Right renal pelvis (tissue), 4 donors: ENCODE data around the gene VPS26C. TPM values are rescaled to one million over a fixed set of nuclear protein-coding genes. Genes with fewer than 3 reads are reported as not detected.

ENCODE experiments used
- DNase-seq, 4 donors: peaks; one replicate each; pipeline ENCODE4 v3.0.0-alpha.2; 2013; ENCODE audit warnings: low read depth in 4 of 4, low spot score in 3 of 4, missing footprints in 1 of 4
- polyA plus RNA-seq, 4 donors: library from polyadenylated mRNA; unstranded; fragments of 120-200 nt; gene quantifications; one replicate each; pipeline ENCODE4 v1.2.1, GENCODE V29; 2013; ENCODE audit not compliant: insufficient read length in 4 of 4

Gene VPS26C
- polyA plus RNA-seq, 4 donors = 40.9 to 46.7 (median 45.3) TPM

- peak in 1 of 4 donors; percentile 12 for DNase-seq
These were observed 466 bp downstream of the VPS26C start for GRCh38 chr21:37266515-37267221.

DNA sequence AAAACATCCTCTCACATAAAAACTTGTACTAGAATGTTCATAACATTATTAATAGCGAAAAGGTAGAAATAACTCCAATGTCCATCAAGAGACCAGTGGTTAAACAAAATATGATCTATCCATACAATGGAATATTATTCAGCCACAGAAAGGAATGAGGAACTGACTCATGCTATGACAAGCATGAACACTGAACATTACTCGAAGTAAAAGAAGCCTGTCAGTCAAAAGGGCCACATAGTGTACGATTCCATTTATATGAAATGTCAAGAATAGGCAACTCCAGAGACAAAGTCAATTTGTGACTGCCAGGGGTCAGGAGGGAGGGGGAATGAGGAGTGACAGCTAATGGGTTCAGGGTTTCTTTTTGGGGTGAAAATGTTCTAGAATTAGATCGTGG lies 2.3 kb downstream of the VPS26C start:
- DNase-seq = no peak

DNA sequence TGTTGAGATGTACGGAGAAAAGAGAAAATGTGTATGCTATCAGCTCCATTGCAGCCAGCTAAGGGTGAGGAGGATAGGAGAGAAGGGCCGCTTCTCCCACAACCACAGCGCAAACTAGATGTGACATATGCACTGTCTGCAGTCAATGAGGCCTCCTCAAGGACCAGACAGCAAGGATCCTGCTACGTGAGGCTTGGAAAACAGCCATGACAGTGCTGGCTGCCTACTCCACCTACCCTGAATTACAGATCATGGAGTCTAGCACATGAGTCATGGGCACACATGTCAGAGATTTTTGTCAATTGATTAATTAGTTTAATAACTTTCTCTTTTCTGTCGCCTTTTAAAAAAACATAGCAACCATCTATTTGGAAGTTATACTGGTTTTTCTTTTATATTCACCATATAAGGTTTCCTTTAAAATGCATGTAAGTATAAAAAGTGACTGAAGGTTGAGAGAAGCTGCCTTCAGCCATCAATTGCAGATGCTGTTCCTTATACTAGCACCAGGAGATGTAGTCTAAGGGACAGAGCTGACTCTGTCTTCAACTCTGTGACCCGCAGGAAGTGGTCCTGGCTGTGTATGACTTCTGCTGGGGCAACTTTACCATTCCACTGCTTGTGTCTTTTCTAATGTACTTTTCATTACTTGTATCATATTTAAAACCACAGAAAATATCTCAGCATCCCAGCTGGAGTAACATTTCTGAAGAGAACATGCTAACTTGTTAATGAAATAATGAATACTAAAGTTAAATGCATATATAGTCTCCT lies 3.1 kb downstream of the VPS26C start:
- DNase-seq = no peak

- DNase-seq = no peak
These were observed 7.7 kb downstream of the VPS26C start for GRCh38 chr21:37259426-37259825.

GRCh38 chr21:37257967-37258877 lies 8.9 kb downstream of the VPS26C start:
- peak; percentile 36 to 58 (median 47) for DNase-seq

DNA sequence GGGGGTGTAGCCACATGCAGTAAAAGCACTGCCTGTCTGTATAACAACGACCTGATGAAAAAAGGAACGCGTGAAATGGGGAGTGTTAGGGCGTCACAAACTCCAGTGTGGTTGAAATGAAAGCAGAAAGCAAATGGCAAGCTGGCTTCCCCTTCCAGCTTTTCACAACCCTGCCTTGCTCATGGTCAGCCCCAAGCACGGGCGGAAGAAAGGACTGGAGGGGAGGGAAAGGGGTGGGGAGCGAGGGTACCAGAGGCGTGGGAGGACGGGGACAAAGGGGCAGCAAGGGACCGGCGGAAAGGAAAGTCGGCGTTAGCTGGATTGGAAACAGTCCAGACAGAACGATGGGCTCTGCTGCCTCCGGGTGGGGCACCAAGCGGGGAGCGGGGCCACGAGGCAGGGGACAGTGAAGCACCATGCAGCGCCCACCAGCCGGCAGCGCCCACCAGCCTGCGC lies 9.6 kb downstream of the VPS26C start:
- peak in 3 of 4 donors; percentile 35 to 39 (median 38) for DNase-seq

DNA sequence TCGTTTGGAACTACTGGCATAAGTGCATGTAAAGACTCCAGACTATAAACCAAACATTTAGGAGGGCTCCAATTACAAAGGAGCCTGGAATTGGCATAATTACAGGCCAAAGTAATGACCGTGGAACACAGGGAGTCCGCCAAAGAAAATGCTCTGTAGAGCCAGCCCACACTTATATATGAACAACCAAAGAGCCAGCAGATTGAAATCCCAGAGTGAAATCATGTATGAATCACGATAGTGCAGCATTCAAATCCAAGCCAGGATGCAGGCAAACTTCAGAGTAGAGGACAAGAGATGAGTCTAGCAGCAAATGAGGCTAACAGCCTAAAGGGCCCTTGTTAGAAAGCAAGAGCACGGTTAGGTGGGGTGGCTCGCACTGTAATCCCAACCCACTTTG lies 13.1 kb downstream of the VPS26C start:
- DNase-seq = no peak

DNA sequence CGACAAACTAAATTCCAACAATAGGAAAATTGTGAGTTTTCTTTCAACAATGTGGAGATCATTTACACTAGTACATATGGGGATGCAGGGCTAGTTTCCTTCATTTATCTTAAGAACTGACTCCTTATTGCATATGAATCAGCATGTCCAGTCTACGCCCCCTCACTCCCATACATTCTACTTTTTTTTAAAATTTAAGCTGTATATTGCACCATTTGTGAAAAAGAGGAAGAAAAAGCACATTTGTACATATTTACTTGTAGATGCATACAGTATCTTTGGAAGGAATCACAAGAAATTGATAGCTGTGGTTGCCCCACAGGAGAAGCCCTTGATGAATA lies 15.9 kb downstream of the VPS26C start:
- no peak for DNase-seq

- DNase-seq = no peak
These were observed 17.8 kb downstream of the VPS26C start for GRCh38 chr21:37249112-37249904.

- no peak for DNase-seq
These were observed 18.8 kb downstream of the VPS26C start for GRCh38 chr21:37248298-37248697.

GRCh38 chr21:37245151-37245550 lies 22.0 kb downstream of the VPS26C start:
- DNase-seq = no peak

- DNase-seq = no peak
These were observed 22.5 kb downstream of the VPS26C start for GRCh38 chr21:37244501-37245095.

DNA sequence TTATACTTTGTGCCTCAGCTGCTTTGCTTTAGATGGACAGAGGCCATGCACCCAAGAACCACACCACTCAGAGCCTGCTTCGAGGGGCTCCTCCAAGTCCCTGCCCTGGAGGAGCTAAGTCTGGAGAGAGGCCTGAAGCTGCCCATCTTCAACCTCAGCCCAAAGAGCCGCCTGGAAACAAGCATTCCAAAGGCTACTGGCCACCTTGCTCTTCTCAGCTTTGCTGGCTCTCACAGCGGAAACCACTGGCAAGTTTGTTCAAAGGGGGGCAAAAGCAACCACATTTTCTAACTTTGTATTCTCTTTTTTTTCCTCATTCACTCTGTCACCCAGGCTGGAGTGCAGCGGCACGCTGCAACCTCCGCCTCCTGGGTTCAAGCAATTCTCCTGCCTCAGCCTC lies 23.2 kb downstream of the VPS26C start:
- no peak for DNase-seq

DNA sequence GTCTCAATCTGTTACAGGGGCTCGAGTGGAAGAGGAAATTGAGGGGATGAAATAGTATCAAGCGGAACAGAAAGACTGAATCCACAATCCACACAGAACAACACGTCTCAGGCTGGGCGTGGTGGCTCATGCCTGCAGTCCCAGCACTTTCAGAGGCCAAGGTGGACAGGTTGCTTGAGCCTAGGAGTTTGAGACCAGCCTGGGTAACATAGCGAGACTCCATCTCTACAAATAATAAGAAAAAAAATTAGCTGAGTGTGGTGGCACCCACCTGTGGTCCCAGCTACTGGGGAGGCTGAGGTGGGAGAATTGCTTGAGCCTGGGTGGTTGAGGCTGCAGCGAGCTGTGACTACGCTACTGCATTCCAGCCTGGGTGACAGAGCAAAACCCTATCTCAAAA lies 25.7 kb downstream of the VPS26C start:
- DNase-seq = no peak

- no peak for DNase-seq
These were observed 26.2 kb downstream of the VPS26C start for GRCh38 chr21:37240978-37241377.

DNA sequence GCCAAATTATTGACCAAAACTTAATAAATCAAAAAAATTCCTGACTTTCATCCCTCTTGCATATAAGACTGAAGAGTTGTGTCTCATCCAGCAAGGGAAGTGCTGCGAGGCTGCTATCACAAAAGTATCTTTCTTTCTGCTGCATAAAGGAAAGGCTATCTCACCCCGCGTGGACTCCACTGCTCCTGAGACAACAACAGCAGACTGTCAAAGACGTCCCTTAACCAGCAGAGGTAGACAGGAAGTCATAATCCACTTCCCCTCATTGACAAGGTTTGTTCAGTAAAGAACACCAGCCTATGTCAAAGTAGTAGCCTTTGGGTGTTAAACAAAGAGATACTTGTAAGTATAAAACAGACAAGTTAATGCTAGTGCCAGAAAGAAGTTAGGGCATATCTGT lies 29.4 kb downstream of the VPS26C start:
- no peak for DNase-seq

DNA sequence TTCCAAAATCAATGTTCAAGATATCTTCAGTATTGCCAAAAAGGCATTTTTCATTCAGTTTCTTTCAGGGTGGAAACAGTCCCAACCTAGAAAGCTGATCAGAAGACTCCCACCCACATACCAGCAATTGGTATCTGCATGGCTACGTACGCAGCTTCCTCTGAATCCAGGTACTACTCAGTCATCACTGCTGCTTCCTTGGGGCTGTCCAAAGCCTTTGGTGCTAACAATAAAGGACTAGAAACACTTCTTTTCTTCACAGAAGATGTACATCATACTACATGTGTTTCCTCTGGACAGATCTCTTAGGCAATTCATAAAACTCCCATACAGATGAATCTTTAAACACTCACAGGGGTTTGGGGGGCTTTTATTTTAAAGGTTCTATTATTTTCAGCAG lies 29.8 kb downstream of the VPS26C start:
- no peak for DNase-seq

DNA sequence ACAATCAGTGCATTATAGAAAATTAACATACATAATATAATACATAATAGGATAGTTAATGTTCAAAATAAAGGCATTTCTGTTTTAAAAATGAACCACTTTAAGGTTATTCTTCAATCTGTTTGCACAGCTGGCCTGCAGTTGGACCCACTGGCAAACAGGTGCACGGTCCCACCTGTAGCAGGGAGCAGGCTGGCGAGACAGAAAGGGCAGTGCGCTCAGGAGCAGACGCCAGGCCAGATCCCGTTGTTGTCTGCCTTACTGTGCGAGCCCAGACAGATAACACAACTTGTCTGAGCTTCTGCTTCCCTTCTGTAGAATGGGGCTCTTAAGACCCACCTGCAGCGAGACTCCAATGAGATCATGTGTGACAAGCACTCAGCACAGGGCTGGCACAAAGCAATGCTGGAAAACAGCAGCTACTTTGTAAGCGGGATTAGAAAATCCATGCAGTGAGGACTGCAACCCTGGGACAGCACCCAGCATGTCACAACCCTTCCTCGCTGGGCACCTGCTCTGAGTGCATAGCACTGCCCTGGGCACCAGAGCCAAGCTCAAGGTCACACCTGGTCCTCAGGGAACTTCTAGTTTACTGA lies 33.5 kb downstream of the VPS26C start:
- DNase-seq = no peak

DNA sequence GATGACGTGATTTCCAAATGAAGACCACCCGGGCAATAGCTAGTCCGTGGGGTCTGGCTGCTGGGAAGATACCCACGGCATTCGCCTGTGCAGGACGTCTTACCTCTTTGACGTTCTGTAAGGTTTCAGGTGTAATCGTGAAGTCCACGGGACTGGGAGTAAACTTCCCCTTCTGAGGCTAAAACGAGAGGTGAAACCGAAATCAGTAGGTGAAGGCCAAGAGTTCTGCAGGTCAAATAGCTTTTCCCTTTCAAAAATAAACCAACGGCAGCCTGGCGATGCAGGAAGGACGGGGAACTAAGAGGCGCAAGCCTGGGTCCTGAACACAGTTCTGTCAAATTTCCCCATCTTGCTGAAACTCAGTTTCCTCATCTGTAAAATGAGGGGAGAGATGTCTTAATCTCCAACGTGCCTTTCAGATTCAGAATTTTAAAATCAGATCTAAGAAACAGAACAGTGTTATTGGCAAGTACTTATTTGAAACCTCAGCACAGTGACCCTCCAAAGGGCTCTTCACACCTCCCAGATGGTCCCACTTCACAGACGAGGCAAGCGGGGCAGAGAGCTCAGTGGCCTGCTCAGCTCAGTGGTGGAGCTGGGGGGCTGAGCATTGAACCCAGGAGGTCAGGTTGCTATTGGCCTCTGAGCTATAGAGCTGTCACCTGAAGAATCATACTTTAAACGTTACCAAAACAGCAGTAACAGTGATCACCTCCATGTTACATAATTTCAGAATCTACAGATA lies 34.7 kb downstream of the VPS26C start:
- no peak for DNase-seq
